Measurements from ENCODE around the gene CYP26B1.
A peak's percentile ranks its signal among the peaks of the same experiment; 100 is the strongest.

The CYP26B1 gene

GRCh38 chr2:72129681-72130340 lies 17.9 kb downstream of the CYP26B1 start:
- no peak for DNase-seq (ENCODE audit: low read depth)

- no peak for DNase-seq (ENCODE audit: low read depth)
Observed at GRCh38 chr2:72128843-72129227, 18.8 kb downstream of the CYP26B1 start.

DNA sequence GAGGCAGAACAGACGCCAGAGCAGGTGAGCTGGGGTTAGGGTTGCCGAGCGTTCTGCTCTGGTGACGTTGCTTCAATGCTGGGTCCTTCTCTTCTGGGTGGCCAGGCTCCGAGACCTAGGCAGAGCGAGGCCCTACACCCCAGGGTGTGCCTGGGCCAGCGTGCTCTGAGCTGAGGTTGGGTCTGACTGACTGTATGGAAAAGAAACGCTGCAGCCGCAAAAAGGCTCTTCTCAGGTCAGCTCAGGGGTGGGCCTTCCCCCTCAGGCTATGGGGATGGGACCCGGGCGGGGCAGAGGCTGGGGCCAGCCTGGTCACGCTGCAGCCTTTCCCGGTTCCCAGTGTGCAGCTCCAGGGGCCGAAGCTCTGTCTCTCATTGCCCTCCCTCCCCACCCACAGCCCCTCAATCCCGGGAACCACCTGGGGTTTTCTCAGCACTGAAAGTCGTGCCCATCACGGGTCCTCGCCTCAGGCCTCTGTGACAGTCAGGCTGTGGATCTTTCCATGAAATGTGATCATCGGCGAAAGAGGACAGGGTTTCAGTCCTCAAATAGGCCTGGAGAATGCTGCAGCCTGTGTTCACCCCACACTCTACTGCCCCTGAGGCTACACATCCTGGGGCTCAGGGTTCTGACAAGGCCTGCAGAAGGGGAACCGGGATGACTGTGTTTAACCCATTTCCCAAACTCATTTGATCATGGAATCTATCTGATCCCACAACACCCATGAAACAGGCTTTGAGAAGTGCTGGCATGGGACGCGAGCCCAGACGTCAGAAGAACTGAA lies 19.4 kb downstream of the CYP26B1 start:
- DNase-seq (ENCODE audit: low read depth), result no peak

- no peak for DNase-seq (ENCODE audit: low read depth)
Observed at GRCh38 chr2:72127401-72128058, 20.1 kb downstream of the CYP26B1 start.

DNA sequence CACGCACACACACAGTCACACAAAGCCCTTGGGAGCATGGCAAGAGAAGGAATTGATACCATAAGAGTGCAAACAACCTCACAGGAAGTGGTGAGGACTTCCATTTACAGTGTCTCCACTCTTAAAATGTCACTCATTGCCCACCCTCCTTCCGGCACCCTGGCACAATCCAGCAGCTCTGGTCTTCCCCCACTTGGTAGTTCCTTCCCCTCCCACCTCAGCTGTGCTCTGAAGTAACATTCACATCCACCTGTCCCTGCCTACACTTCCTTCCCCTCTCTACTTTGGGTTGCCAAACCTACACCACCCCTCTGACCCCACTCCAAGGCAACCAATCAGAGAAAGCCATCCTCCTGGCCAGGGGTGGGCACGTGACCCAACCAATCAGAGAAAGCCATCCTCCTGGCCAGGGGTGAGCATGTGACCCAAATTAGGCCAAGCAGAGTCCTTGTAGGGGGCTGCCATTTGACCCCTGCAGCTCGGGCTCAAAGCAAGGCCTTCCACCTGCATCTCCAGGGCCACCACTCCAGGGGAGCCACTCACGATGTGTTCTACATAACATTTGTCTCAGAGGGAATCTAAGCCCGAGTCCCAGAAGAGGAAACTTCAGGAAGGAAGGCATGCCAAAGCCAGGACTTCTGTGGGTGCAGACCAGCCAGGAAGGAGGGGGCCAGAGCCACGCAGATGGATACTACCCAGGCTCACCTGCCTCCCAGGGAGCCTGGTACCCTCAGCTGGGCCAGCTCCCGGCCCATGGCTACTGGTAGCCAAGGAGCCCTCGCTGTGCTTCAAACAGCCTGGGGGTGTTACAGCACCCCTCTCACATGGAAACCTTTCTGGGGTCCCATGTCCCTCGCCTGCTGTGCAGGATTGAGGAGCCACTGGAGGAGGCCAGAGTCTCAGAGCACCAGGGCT lies 21.2 kb downstream of the CYP26B1 start:
- no peak for DNase-seq (ENCODE audit: low read depth)

DNA sequence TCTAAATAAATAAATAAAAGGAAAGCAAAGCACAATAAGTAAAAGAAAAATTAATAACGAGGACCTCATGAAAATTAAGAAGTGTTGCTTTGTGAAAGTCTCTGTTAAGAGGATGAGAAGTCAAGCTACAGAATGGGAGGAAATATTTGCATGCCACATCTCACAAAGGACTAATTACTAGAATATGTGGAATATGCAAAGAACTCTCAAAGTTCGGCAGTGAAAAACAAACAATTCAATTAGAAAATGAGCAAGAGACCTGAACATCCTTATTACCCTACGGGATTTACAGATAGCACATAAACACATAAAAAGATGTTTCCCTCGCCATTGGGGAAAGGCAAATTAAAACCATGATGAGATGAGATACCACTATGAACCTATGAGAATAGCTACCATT lies 23.3 kb downstream of the CYP26B1 start:
- no peak for DNase-seq (ENCODE audit: low read depth)

- DNase-seq (ENCODE audit: low read depth), result no peak
Observed at GRCh38 chr2:72121153-72121552, 26.5 kb downstream of the CYP26B1 start.

- DNase-seq (ENCODE audit: low read depth), result no peak
Observed at GRCh38 chr2:72118951-72119350, 28.7 kb downstream of the CYP26B1 start.

DNA sequence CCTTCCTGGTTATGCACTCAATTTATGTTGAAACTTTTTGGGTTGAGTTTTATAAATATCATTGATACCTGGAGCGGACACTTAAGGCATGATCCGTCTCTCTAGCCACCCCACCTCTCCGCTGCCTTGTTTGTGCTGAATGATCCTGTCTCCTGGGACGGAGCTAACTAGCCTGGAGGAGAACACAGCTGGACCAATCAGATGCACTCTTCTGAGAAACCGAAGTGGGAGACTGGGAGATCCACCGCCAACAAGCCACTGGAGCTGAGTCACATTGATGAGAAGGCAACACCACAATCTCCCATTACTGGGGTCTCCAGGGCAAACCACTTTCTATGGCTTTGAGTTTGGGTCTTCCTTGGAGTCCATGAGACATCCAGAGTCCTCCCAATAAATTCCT lies 29.3 kb downstream of the CYP26B1 start:
- DNase-seq (ENCODE audit: low read depth), result no peak

DNA sequence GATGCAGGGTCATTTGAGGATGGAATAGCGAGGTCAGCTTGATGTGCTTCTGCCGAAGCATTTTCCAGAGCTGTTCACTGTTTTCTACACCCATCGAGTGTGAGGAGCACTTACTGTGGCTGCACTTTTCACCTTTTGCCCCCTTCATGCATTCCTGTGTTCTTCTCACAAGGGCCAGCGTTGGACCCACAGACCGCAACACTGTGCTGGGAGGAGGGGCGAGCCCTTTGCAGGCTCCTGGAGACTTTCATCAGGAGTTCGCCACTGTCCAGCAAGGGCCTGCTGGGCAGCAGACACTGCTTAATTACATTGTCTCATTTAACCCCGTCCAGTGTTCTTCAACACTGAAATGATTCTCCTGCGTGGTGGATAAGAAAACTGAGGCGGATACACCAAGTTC lies 29.9 kb downstream of the CYP26B1 start:
- DNase-seq (ENCODE audit: low read depth), result no peak

DNA sequence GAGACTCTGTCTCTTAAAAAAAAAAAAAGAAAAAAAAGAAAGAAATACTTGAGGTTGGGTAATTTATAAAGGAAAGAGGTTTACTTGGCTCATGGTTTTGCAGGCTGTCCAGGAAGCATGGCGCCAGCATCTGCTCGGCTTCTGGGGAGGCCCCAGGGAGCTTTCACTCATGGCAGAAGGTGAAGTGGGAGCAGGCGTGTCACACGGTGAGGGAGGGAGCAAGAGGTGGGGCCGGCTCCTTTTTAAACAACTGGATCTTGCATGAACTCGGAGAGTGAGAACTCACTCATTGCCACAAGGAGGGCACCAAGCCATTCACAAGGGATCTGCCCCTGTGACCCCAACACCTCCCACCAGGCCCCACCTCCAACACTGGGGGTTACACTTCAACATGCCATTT lies 30.6 kb downstream of the CYP26B1 start:
- DNase-seq (ENCODE audit: low read depth), result no peak

DNA sequence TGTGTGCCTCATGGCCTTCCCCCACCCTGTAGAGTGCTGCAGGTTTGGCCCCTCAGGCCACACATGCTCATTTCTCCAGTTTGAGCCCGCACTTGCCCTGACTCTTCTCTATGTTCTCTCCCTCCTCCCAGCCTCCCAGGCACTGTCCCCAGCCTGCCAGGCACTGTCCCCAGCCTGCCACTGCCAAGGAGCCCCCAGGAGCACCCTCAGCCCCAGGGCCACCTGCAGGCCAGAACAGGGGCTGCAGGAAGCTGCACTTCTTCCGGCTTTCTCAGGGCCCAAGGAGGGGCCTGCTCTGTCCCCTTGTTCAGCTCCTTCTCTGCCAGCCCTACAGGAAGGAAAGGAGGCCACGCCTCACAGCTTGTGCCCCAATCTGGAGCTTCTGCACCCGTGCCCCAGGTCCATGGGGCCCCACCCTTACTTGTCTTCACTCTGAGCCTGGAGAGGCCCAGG lies 31.6 kb downstream of the CYP26B1 start:
- DNase-seq (ENCODE audit: low read depth), result no peak

DNA sequence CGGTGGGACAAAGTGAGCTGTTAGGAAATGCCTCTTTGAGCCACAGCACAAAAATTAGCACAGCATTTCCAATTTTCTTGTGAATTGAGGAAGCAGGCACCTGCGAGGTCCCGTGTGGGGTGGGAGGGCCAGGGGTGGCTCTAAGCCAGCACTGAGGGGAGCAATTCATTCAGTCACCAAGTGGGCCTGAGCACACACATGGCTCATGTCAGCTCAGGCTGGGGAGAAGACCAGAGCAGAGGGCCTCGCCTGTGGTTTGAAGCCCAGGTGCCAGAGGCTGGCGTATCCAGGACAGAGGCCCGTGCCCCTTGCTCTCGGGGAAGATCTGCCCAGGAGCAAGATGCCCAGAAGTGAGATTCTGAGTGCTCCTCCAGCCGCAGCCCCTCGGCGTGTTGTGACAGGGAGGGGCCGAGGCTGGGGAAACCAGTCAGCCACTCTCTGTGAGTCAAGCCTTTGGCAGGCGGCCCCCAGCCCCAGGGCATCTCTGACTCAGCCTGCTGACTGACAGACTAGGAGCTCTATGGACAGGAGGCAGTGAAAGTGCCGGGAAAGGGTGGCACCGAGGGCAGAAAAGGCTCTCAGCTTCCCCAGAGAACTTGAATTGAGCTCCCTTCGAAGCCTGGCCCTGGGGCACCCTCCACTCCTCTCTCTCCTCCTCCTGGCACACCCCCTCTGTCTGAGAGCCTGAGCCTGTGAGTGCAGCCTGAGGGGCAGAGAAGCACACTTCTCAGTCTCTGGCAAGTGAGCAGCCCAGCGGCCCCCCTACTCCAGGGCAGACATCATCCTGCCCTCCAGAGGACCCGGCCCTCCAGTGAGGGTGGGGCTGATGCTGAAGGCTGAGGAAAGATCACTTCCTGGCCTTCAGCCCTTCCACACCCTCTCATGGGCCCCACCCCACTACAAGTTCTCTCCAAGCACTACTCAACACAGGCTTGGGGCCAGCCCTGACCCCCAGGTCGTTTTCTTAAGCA lies 32.3 kb downstream of the CYP26B1 start:
- peak; percentile 74 for DNase-seq (ENCODE audit: low read depth)

DNA sequence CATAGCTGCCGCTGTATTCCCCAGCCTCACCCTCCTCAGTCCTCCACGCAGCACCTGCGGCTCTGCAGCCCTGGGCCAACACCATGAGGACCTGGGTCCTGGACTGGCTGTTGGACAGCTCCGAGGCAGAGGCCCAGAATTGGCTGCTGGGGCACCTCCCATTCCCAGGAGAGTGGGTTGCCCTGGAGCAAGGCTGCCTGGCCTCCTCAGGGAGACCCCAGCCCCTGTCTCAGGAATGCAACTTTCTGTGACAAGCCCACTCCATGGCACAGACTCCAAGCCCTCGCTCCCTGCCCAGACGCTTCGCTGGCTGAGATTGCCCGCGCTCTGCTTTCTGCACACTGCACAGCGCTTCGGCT lies 33.0 kb downstream of the CYP26B1 start:
- no peak for DNase-seq (ENCODE audit: low read depth)

DNA sequence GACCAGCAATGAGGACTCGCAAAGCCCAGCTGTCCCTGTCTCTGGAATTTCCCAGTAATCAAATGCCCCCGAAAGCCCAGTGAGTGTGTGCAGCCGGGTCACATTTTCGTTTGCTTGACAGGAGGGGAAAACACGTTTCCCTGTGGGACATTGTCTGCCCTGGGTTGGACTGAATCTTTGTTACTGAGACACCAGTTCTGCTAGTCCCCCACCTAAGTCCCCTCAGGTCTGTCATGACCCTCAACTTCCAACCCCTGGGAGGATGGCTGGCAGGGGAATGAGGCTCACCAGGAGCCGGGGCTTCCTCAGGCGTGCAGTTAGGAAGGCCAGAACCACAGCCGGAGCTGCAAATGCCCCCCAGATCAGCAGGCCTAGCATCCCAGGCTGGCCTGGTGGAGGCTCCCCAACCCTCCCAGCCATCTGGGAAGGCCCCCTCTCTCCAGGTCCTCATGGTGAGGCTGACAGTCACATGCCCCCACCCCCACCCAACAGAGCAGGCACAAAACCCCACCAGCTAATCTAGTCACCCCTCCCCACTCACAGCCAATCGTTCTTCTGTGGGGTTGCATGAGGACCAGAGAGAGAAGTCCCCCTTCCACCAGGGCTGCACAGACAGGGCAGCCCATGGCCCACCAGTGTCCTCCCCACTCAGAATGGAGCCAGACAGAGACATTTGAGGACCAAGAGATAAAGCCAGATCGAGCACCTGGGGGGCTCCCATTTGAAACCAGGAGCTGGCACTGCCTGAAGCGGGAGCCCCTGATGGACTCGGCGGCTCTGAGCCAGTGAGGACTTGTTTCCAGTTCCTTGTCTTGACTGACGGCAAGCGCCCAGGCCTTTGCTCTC lies 33.6 kb downstream of the CYP26B1 start:
- DNase-seq (ENCODE audit: low read depth), result no peak

DNA sequence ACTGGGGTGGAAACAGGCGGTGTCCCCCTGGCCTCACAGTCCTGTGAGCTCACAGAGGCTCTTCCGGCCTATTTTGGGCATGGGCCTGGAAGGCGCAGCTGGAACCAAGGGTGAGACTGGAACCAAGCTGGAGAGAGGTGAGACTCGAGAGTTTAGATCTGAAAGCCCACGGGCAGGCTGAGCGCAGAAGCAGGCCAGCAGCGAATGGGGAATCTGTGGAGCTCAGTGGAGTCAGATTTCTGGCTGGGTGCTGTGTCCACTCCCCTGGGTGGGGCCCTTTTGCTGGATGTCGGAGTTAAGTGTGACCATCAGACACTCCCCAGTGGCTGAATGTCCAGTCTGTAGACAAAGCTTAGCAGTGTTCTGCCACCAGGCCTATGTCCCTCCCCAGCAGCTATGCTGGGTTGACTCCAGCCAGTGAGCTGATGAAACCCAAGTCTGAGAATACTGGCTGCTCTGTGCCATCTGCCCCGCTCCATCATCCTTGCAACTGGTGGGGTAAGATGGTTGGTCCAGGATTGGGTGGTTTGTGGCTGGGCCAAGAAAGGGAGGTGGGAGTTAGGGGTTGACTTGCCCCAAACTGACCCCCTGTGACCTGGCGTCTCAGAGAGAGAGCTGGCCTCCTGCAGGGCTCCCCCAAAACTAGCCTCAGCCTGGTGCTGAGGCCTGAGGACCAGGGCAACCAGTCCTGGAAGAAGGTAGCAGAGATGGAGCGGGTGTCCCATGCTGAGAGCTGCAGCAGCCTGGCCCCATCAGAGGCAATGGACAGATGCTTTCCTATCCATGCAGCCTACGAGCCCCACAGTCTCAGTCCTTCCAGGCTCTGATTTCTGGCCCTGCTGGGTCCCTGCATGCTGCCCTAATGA lies 34.4 kb downstream of the CYP26B1 start:
- no peak for DNase-seq (ENCODE audit: low read depth)

DNA sequence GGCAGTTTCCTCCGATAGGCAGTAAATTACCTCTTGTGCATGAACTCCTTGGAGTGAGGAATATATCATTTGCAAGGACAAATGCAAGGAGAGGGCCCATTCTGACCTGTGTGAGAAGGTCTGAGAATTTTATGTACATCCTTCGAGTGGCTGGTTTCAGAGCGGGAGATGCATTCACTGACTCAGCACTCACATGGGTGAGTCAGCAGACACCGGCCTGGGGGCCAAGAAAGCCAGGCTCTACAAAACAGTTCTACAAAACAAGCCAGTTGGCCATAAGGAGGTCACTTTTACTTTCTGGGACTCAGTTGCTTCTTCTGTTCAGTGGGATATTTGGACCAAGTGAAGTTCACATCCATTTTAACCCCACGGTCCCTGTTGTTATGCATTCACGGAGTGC lies 35.3 kb downstream of the CYP26B1 start:
- DNase-seq (ENCODE audit: low read depth), result peak; percentile 20

GRCh38 chr2:72111061-72111460 lies 36.6 kb downstream of the CYP26B1 start:
- DNase-seq (ENCODE audit: low read depth), result no peak

GRCh38 chr2:72109904-72110303 lies 37.8 kb downstream of the CYP26B1 start:
- no peak for DNase-seq (ENCODE audit: low read depth)

Data from HS-5 (cell line).